ENCODE data around the gene IL1RL2.

GRCh38 chr2:102206666-102207341, 20.0 kb downstream of the IL1RL2 start:
- TF ChIP-seq CTCF (IDR thresholded peaks at IDR 0.05) (no peak), POLR2A (IDR thresholded peaks at IDR 0.05) (no peak)
